ENCODE data around the gene TMEM183A. TPM values are rescaled to one million over a fixed set of nuclear protein-coding genes. Genes with fewer than 3 reads are reported as not detected.

TMEM183A gene
- total and polyA plus RNA-seq, 10 of the 15 experiments (the other 5 are each of a cell fraction or from before 2014, with no cell fraction given) = 12.3 to 103 (median 66.3) TPM

DNA sequence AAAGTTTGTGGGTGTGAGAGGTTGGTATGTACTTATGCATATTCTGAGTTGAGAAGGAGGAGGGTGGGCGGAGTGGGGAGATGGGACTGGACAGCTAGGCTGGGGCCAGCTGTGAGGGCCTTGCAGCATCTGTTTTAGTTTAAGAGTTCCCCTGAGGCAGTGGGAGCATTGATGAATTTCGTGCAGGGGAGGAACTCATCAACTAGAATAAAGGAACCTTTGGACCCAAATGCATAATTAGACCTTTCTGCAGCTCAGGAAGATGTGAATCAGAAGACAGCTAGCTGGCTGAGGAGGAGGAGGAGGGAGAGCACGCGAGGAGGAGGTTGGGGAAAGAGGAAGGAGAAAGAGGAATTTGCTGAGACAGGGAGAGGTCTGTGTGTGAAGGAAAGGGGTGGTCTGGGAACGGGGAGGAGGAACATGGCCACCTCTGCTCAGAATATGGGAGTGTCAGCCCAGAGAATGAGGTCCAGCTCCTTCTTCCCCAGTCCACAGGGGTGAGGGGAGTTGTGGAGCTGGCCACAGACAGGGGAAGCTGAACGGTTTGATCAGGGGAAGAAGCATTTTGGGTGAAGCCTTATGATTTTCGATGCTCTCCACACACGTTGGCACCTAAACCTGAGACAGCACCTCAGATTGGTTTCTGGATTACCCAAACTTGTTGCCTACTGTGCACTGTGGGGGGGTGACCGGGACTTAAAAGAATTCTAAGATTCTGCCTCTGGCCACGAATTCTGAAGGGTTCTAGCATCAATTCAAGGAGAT is 50.9 kb downstream of the TMEM183A start (continued):
- TF ChIP-seq, protein P1, sequence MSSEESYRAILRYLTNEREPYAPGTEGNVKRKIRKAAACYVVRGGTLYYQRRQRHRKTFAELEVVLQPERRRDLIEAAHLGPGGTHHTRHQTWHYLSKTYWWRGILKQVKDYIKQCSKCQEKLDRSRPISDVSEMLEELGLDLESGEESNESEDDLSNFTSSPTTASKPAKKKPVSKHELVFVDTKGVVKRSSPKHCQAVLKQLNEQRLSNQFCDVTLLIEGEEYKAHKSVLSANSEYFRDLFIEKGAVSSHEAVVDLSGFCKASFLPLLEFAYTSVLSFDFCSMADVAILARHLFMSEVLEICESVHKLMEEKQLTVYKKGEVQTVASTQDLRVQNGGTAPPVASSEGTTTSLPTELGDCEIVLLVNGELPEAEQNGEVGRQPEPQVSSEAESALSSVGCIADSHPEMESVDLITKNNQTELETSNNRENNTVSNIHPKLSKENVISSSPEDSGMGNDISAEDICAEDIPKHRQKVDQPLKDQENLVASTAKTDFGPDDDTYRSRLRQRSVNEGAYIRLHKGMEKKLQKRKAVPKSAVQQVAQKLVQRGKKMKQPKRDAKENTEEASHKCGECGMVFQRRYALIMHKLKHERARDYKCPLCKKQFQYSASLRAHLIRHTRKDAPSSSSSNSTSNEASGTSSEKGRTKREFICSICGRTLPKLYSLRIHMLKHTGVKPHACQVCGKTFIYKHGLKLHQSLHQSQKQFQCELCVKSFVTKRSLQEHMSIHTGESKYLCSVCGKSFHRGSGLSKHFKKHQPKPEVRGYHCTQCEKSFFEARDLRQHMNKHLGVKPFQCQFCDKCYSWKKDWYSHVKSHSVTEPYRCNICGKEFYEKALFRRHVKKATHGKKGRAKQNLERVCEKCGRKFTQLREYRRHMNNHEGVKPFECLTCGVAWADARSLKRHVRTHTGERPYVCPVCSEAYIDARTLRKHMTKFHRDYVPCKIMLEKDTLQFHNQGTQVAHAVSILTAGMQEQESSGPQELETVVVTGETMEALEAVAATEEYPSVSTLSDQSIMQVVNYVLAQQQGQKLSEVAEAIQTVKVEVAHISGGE (CRISPR knock-in tag; IDR thresholded peaks at IDR 0.05) = no peak
- TF ChIP-seq, protein P2, sequence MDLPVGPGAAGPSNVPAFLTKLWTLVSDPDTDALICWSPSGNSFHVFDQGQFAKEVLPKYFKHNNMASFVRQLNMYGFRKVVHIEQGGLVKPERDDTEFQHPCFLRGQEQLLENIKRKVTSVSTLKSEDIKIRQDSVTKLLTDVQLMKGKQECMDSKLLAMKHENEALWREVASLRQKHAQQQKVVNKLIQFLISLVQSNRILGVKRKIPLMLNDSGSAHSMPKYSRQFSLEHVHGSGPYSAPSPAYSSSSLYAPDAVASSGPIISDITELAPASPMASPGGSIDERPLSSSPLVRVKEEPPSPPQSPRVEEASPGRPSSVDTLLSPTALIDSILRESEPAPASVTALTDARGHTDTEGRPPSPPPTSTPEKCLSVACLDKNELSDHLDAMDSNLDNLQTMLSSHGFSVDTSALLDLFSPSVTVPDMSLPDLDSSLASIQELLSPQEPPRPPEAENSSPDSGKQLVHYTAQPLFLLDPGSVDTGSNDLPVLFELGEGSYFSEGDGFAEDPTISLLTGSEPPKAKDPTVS (IDR thresholded peaks at IDR 0.05; ENCODE audit: low read depth, low read length) = no peak

DNA sequence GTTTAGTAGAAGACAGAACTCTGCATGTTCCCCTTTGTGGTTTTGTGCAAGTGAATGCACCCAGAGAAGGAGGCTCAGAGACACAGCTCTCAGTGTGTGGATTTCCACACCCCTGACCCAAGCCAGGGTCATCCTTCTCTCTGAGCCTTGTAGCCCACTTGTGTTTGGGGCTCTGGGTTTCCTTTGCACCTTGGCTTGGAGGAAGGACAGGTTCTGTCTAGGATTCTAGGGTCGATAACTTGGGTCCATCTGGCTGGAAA is 51.4 kb downstream of the TMEM183A start:
- FAIRE-seq = no peak
- no peak for ATAC-seq
- Histone ChIP-seq H3K4me1 (ENCODE audit: control insufficient read depth, insufficient read depth, low read length) (no peaks in the 10 kb centered on the region), H3K79me2 (ENCODE audit: control insufficient read depth, insufficient read depth, low read length) (no peaks in the 10 kb centered on the region), H3K9ac (ENCODE audit: control insufficient read depth, insufficient read depth, low read length) (no peak overlapping the region), H2AFZ (ENCODE audit: control insufficient read depth, low read depth, low read length) (no peak overlapping the region), H3K9me3 (replicated peaks; ENCODE audit: control insufficient read depth, insufficient read depth, low read length) (no peaks in the 10 kb centered on the region), H3K4me3 (no peak overlapping the region), H3K27me3 (replicated peaks in 1 of 2; ENCODE audit: control insufficient read depth in 2 of 2, insufficient read depth in 2 of 2, low read length in 1 of 2) (no peaks in the 10 kb centered on the region; a peak in 1 of 4 replicates), H3K36me3 (ENCODE audit: control insufficient read depth in 2 of 2, insufficient read depth in 2 of 2, low read length in 1 of 2) (no peaks in the 10 kb centered on the region), H3K4me2 (ENCODE audit: control insufficient read depth, insufficient read depth) (no peak overlapping the region), H3K27ac (ENCODE audit: control insufficient read depth, insufficient read depth) (no peak overlapping the region), H4K20me1 (ENCODE audit: control insufficient read depth, insufficient read depth) (no peaks in the 10 kb centered on the region)
- no peak for DNase-seq (ENCODE audit: low read depth, low spot score)
- CTCF ChIA-PET = interaction anchor here (1.4 to 8.7 kb wide), 2 partner anchors 19 to 158 kb away, joined by 3 to 66 read pairs; no protein-coding TSS in a partner anchor
- 0% methylated on average over 1 of the region's 1 CpG for WGBS (ENCODE audit: insufficient coverage, insufficient replicate concordance, low lambda C conversion rate, missing lambda C conversion rate)
- intact Hi-C loops (cut with micrococcal nuclease; ENCODE audit: unreplicated experiment) = no loop called here
- BruUV-seq (replicated peaks) = no TSS peak
- in situ Hi-C loops (cut with MboI) = no loop called here
- SMC1A ChIA-PET (ENCODE audit: uncharacterized antibody, unreplicated experiment) = no interaction called here
- POLR2A ChIA-PET = no interaction called here
- RAD21 ChIA-PET (ENCODE audit: unreplicated experiment) = no interaction called here
- TF ChIP-seq YBX1 (IDR thresholded peaks at IDR 0.05) = no peak
- no peak for TF ChIP-seq NBN (IDR thresholded peaks at IDR 0.05)
- no peak for TF ChIP-seq RB1 (IDR thresholded peaks at IDR 0.05; ENCODE audit: borderline replicate concordance)
- no peak for TF ChIP-seq MYB (IDR thresholded peaks at IDR 0.05; ENCODE audit: borderline replicate concordance, low read depth, low read length)
- TF ChIP-seq, protein P3, sequence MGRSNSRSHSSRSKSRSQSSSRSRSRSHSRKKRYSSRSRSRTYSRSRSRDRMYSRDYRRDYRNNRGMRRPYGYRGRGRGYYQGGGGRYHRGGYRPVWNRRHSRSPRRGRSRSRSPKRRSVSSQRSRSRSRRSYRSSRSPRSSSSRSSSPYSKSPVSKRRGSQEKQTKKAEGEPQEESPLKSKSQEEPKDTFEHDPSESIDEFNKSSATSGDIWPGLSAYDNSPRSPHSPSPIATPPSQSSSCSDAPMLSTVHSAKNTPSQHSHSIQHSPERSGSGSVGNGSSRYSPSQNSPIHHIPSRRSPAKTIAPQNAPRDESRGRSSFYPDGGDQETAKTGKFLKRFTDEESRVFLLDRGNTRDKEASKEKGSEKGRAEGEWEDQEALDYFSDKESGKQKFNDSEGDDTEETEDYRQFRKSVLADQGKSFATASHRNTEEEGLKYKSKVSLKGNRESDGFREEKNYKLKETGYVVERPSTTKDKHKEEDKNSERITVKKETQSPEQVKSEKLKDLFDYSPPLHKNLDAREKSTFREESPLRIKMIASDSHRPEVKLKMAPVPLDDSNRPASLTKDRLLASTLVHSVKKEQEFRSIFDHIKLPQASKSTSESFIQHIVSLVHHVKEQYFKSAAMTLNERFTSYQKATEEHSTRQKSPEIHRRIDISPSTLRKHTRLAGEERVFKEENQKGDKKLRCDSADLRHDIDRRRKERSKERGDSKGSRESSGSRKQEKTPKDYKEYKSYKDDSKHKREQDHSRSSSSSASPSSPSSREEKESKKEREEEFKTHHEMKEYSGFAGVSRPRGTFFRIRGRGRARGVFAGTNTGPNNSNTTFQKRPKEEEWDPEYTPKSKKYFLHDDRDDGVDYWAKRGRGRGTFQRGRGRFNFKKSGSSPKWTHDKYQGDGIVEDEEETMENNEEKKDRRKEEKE (IDR thresholded peaks at IDR 0.05) = no peak
- no peak for TF ChIP-seq RFX5 (IDR thresholded peaks at IDR 0.05; ENCODE audit: low read depth, low read length)
- no peak for TF ChIP-seq STAT3 (IDR thresholded peaks at IDR 0.05; ENCODE audit: low read depth, low read length)
- TF ChIP-seq, protein P4, sequence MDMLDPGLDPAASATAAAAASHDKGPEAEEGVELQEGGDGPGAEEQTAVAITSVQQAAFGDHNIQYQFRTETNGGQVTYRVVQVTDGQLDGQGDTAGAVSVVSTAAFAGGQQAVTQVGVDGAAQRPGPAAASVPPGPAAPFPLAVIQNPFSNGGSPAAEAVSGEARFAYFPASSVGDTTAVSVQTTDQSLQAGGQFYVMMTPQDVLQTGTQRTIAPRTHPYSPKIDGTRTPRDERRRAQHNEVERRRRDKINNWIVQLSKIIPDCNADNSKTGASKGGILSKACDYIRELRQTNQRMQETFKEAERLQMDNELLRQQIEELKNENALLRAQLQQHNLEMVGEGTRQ (IDR thresholded peaks at IDR 0.05; ENCODE audit: borderline replicate concordance, low read depth, low read length) = no peak

Measured in GM12878 (cell line).